ENCODE data around the gene HERC6.

The HERC6 gene

DNA sequence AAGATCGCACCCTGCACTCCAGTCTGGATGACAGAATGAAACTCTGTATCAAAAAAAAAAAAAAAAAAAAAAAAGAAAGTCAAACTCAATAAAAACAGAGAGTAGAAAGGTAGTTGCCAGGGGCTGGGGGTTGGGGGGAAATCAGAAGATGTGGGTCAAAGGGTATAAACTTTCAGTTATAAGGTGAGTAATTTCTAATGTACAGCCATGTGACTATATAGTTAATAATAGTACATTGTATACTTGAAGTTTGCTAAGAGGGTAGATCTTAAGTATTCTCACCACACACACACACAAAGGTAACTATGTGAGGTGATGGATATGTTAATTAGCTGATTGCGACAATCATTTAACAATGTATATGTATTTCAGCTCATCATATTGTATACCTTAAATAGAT lies 11.5 kb downstream of the HERC6 start:
- no peak overlapping the region for H3K4me3 ChIP-seq (ENCODE audit: low read length, poor library complexity, severe bottlenecking)
- no peak overlapping the region for H3K4me2 ChIP-seq (ENCODE audit: low read depth, low read length, poor library complexity, severe bottlenecking)
- no peaks in the 10 kb centered on the region for H3K36me3 ChIP-seq (ENCODE audit: insufficient read depth, low read length)

DNA sequence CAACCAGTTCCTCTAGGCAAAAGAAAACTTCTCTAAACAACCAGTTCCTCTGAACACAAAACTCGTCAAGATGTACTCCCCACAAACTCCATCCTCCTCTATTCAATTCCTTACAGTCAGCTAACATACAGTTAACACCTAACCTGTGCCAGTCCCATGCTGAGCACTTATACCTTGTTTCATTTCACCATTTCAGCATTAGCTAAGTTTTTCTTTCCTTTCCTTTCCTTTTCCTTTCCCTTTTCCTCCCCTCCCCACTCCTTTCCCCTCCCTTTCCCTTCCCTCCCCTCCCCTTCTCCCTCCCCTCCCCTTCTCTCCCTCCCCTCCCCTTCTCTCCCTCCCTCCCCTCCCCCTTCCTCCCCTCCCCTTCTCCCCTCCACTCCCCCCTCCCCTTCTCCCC lies 13.1 kb downstream of the HERC6 start:
- Histone ChIP-seq H3K9me2 (replicated peaks; ENCODE audit: low read depth, low read length) (no peaks in the 10 kb centered on the region), H4K20me1 (ENCODE audit: insufficient read depth, low read length, poor library complexity, severe bottlenecking) (no peaks in the 10 kb centered on the region), H3K4me2 (ENCODE audit: low read depth, low read length, poor library complexity, severe bottlenecking) (no peak overlapping the region), H3K4me3 (ENCODE audit: low read length, poor library complexity, severe bottlenecking) (no peak overlapping the region), H3K27me3 (ENCODE audit: insufficient read depth, low read length, poor library complexity, severe bottlenecking) (no peaks in the 10 kb centered on the region), H3K9ac (ENCODE audit: low read depth, low read length, poor library complexity, severe bottlenecking) (no peak overlapping the region), H2AFZ (ENCODE audit: low read length) (no peak overlapping the region), H3K9me3 (ENCODE audit: insufficient read depth, low read depth, low read length) (no peaks in the 10 kb centered on the region), H3K79me2 (ENCODE audit: insufficient read depth, low read length) (no peaks in the 10 kb centered on the region), H3K4me1 (ENCODE audit: insufficient read depth, low read length, poor library complexity, severe bottlenecking) (no peaks in the 10 kb centered on the region), H3F3A (ENCODE audit: low read depth) (no peaks in the 10 kb centered on the region), H3K36me3 (ENCODE audit: insufficient read depth, low read length) (no peaks in the 10 kb centered on the region)
- no peak for TF ChIP-seq EZH2phosphoT487 (IDR thresholded peaks at IDR 0.05; ENCODE audit: borderline replicate concordance)
- TF ChIP-seq, protein P1, sequence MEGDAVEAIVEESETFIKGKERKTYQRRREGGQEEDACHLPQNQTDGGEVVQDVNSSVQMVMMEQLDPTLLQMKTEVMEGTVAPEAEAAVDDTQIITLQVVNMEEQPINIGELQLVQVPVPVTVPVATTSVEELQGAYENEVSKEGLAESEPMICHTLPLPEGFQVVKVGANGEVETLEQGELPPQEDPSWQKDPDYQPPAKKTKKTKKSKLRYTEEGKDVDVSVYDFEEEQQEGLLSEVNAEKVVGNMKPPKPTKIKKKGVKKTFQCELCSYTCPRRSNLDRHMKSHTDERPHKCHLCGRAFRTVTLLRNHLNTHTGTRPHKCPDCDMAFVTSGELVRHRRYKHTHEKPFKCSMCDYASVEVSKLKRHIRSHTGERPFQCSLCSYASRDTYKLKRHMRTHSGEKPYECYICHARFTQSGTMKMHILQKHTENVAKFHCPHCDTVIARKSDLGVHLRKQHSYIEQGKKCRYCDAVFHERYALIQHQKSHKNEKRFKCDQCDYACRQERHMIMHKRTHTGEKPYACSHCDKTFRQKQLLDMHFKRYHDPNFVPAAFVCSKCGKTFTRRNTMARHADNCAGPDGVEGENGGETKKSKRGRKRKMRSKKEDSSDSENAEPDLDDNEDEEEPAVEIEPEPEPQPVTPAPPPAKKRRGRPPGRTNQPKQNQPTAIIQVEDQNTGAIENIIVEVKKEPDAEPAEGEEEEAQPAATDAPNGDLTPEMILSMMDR (conservative IDR thresholded peaks at IDR 0.05; ENCODE audit: low read length), result no peak

More for the DNA sequence above, 11.5 kb downstream of the HERC6 start:
- H3K9me2 ChIP-seq (replicated peaks; ENCODE audit: low read depth, low read length), result no peaks in the 10 kb centered on the region
- TF ChIP-seq, protein P1 (conservative IDR thresholded peaks at IDR 0.05; ENCODE audit: low read length), result no peak
- TF ChIP-seq EZH2phosphoT487 (IDR thresholded peaks at IDR 0.05; ENCODE audit: borderline replicate concordance), result no peak
- no peaks in the 10 kb centered on the region for H3K79me2 ChIP-seq (ENCODE audit: insufficient read depth, low read length)
- no peaks in the 10 kb centered on the region for H3F3A ChIP-seq (ENCODE audit: low read depth)
- H3K9ac ChIP-seq (ENCODE audit: low read depth, low read length, poor library complexity, severe bottlenecking), result no peak overlapping the region
- H3K9me3 ChIP-seq (ENCODE audit: insufficient read depth, low read depth, low read length), result no peaks in the 10 kb centered on the region
- H3K4me1 ChIP-seq (ENCODE audit: insufficient read depth, low read length, poor library complexity, severe bottlenecking), result no peaks in the 10 kb centered on the region
- no peaks in the 10 kb centered on the region for H4K20me1 ChIP-seq (ENCODE audit: insufficient read depth, low read length, poor library complexity, severe bottlenecking)
- no peaks in the 10 kb centered on the region for H3K27me3 ChIP-seq (ENCODE audit: insufficient read depth, low read length, poor library complexity, severe bottlenecking)
- H2AFZ ChIP-seq (ENCODE audit: low read length), result no peak overlapping the region

DNA sequence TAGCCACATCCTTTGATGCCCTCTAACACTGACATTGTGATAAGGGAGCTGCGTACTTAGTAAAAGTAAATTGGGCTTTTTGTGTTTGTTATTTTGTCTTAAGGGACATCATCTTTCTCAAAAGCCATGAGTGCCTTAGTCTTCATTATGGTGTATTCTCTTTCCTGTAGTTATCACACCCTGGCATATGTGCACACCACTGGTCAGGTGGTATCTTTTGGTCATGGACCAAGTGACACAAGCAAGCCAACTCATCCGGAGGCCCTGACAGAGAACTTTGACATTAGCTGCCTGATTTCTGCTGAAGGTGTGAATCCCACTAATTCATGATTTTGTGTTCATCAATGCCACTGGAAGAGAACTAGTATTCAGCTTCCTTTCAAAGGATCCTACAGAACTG lies 18.0 kb downstream of the HERC6 start:
- no peaks in the 10 kb centered on the region for H4K20me1 ChIP-seq (ENCODE audit: insufficient read depth, low read length, poor library complexity, severe bottlenecking)
- H3K36me3 ChIP-seq (ENCODE audit: insufficient read depth, low read length), result no peaks in the 10 kb centered on the region
- TF ChIP-seq, protein P1 (conservative IDR thresholded peaks at IDR 0.05; ENCODE audit: low read length), result no peak
- no peak for TF ChIP-seq EZH2phosphoT487 (IDR thresholded peaks at IDR 0.05; ENCODE audit: borderline replicate concordance)
- H3K4me1 ChIP-seq (ENCODE audit: insufficient read depth, low read length, poor library complexity, severe bottlenecking), result no peaks in the 10 kb centered on the region
- H3K4me3 ChIP-seq (ENCODE audit: low read length, poor library complexity, severe bottlenecking), result no peak overlapping the region
- H3K4me2 ChIP-seq (ENCODE audit: low read depth, low read length, poor library complexity, severe bottlenecking), result no peak overlapping the region
- no peak overlapping the region for H2AFZ ChIP-seq (ENCODE audit: low read length)
- no peaks in the 10 kb centered on the region for H3K27me3 ChIP-seq (ENCODE audit: insufficient read depth, low read length, poor library complexity, severe bottlenecking)
- no peaks in the 10 kb centered on the region for H3K9me3 ChIP-seq (ENCODE audit: insufficient read depth, low read depth, low read length)
- H3F3A ChIP-seq (ENCODE audit: low read depth), result no peaks in the 10 kb centered on the region
- H3K9me2 ChIP-seq (replicated peaks; ENCODE audit: low read depth, low read length), result no peaks in the 10 kb centered on the region
- no peaks in the 10 kb centered on the region for H3K79me2 ChIP-seq (ENCODE audit: insufficient read depth, low read length)
- H3K9ac ChIP-seq (ENCODE audit: low read depth, low read length, poor library complexity, severe bottlenecking), result no peak overlapping the region
